Islet precursor cell (in vitro differentiated cells): ENCODE data around the gene SNX14.
A peak's percentile ranks its signal among the peaks of the same experiment; 100 is the strongest.

Experiments
- DNase-seq: peaks from one replicate; pipeline ENCODE4 v3.0.0-alpha.2; 2018

The SNX14 gene

GRCh38 chr6:85496856-85497255 is 96.8 kb downstream of the SNX14 start:
- no peak for DNase-seq

GRCh38 chr6:85496009-85496579 is 97.6 kb downstream of the SNX14 start:
- no peak for DNase-seq

- DNase-seq, result no peak
These were observed 98.8 kb downstream of the SNX14 start for GRCh38 chr6:85494547-85495536.

- no peak for DNase-seq
These were observed 100.3 kb downstream of the SNX14 start for GRCh38 chr6:85493389-85493788.

- peak; percentile 83 for DNase-seq
These were observed 103.0 kb downstream of the SNX14 start for GRCh38 chr6:85490516-85491248.

GRCh38 chr6:85484948-85485347 is 108.7 kb downstream of the SNX14 start:
- DNase-seq, result no peak

GRCh38 chr6:85483846-85484245 is 109.8 kb downstream of the SNX14 start:
- no peak for DNase-seq

- DNase-seq, result peak; percentile 83
These were observed 110.6 kb downstream of the SNX14 start for GRCh38 chr6:85482905-85483700.

GRCh38 chr6:85482206-85482904 is 111.3 kb downstream of the SNX14 start:
- no peak for DNase-seq

- no peak for DNase-seq
These were observed 114.5 kb downstream of the SNX14 start for GRCh38 chr6:85479208-85479607.

GRCh38 chr6:85476532-85476931 is 117.1 kb downstream of the SNX14 start:
- DNase-seq, result no peak

GRCh38 chr6:85473748-85474147 is 119.9 kb downstream of the SNX14 start:
- no peak for DNase-seq

GRCh38 chr6:85472744-85473143 is 120.9 kb downstream of the SNX14 start:
- DNase-seq, result no peak

- DNase-seq, result no peak
These were observed 123.6 kb downstream of the SNX14 start for GRCh38 chr6:85470023-85470410.

- DNase-seq, result no peak
These were observed 124.2 kb downstream of the SNX14 start for GRCh38 chr6:85469276-85470022.

GRCh38 chr6:85468326-85468725 is 125.3 kb downstream of the SNX14 start:
- peak; percentile 68 for DNase-seq

GRCh38 chr6:85465762-85466161 is 127.9 kb downstream of the SNX14 start:
- no peak for DNase-seq

- DNase-seq, result peak; percentile 63
These were observed 128.9 kb downstream of the SNX14 start for GRCh38 chr6:85464722-85465150.

- DNase-seq, result no peak
These were observed 129.4 kb downstream of the SNX14 start for GRCh38 chr6:85464260-85464644.

- no peak for DNase-seq
These were observed 129.9 kb downstream of the SNX14 start for GRCh38 chr6:85463621-85464259.

GRCh38 chr6:85462673-85463072 is 131.0 kb downstream of the SNX14 start:
- no peak for DNase-seq
